Measurements from ENCODE around the gene CDH5. TPM values are rescaled to one million over a fixed set of nuclear protein-coding genes. Genes with fewer than 3 reads are reported as not detected.

Gene CDH5
- total RNA-seq, 1 experiment from 2014 or later, result not detected

- no peak for TF ChIP-seq CTCF (IDR thresholded peaks at IDR 0.05; ENCODE audit: unreplicated experiment)
- H3K27me3 Mint-ChIP-seq (ENCODE audit: insufficient read depth, unreplicated experiment), result no peaks in the 10 kb centered on the region
- peaks cover 6% of the 10 kb centered on the region for H3K36me3 Mint-ChIP-seq (ENCODE audit: insufficient read depth, unreplicated experiment)
- no peaks in the 10 kb centered on the region for H3K9me3 Mint-ChIP-seq (ENCODE audit: unreplicated experiment)
- H3K4me1 Mint-ChIP-seq (ENCODE audit: insufficient read depth, unreplicated experiment), result no peaks in the 10 kb centered on the region
- intact Hi-C loops (cut with micrococcal nuclease), result no loop called here
- no peak overlapping the region for H3K4me3 Mint-ChIP-seq (ENCODE audit: unreplicated experiment)
- BruUV-seq (replicated peaks), result no TSS peak
- H3K27ac Mint-ChIP-seq (ENCODE audit: low read depth, unreplicated experiment), result no peak overlapping the region
- ChIA-PET CTCF (interaction anchor here (0.6 to 7.8 kb wide), 7 partner anchors 15 to 1913 kb away, joined by 3 to 91 read pairs (median 3); partner anchors contain the start of gene DYNC1LI2), POLR2A (no interaction called here)
- DNase-seq (ENCODE audit: unreplicated experiment), result no peak
These were observed 5.8 kb downstream of the CDH5 start for GRCh38 chr16:66372078-66372897.

GRCh38 chr16:66372898-66373155, 6.3 kb downstream of the CDH5 start:
- Mint-ChIP-seq H3K4me1 (ENCODE audit: insufficient read depth, unreplicated experiment) (no peaks in the 10 kb centered on the region), H3K27ac (ENCODE audit: low read depth, unreplicated experiment) (no peak overlapping the region), H3K4me3 (ENCODE audit: unreplicated experiment) (no peak overlapping the region), H3K9me3 (ENCODE audit: unreplicated experiment) (no peaks in the 10 kb centered on the region), H3K36me3 (ENCODE audit: insufficient read depth, unreplicated experiment) (peaks cover 6% of the 10 kb centered on the region), H3K27me3 (ENCODE audit: insufficient read depth, unreplicated experiment) (no peaks in the 10 kb centered on the region)
- TF ChIP-seq CTCF (IDR thresholded peaks at IDR 0.05; ENCODE audit: unreplicated experiment), result no peak
- intact Hi-C loops (cut with micrococcal nuclease), result no loop called here
- POLR2A ChIA-PET, result no interaction called here
- DNase-seq (ENCODE audit: unreplicated experiment), result no peak
- BruUV-seq (replicated peaks), result no TSS peak
- CTCF ChIA-PET, result interaction anchor here (0.7 to 1.0 kb wide), 3 partner anchors 29 to 1913 kb away, joined by 3 to 4 read pairs (median 4); no protein-coding TSS in a partner anchor

- no peak overlapping the region for H3K27ac Mint-ChIP-seq (ENCODE audit: low read depth, unreplicated experiment)
- no peaks in the 10 kb centered on the region for H3K4me1 Mint-ChIP-seq (ENCODE audit: insufficient read depth, unreplicated experiment)
- H3K27me3 Mint-ChIP-seq (ENCODE audit: insufficient read depth, unreplicated experiment), result no peaks in the 10 kb centered on the region
- peaks cover 6% of the 10 kb centered on the region for H3K36me3 Mint-ChIP-seq (ENCODE audit: insufficient read depth, unreplicated experiment)
- no peak for DNase-seq (ENCODE audit: unreplicated experiment)
- no peak overlapping the region for H3K4me3 Mint-ChIP-seq (ENCODE audit: unreplicated experiment)
- TF ChIP-seq CTCF (IDR thresholded peaks at IDR 0.05; ENCODE audit: unreplicated experiment), result no peak
- intact Hi-C loops (cut with micrococcal nuclease), result no loop called here
- no peaks in the 10 kb centered on the region for H3K9me3 Mint-ChIP-seq (ENCODE audit: unreplicated experiment)
- POLR2A ChIA-PET, result no interaction called here
- BruUV-seq (replicated peaks), result no TSS peak
- CTCF ChIA-PET, result interaction anchor here (1.0 kb wide), 1 partner anchor 16 kb away, joined by 3 read pairs; no protein-coding TSS in a partner anchor
These were observed 7.2 kb downstream of the CDH5 start for GRCh38 chr16:66373667-66374066.

GRCh38 chr16:66374176-66374575, 7.7 kb downstream of the CDH5 start:
- H3K36me3 Mint-ChIP-seq (ENCODE audit: insufficient read depth, unreplicated experiment), result peaks cover 6% of the 10 kb centered on the region
- no peak for TF ChIP-seq CTCF (IDR thresholded peaks at IDR 0.05; ENCODE audit: unreplicated experiment)
- no peaks in the 10 kb centered on the region for H3K27me3 Mint-ChIP-seq (ENCODE audit: insufficient read depth, unreplicated experiment)
- BruUV-seq (replicated peaks), result no TSS peak
- intact Hi-C loops (cut with micrococcal nuclease), result no loop called here
- ChIA-PET POLR2A (no interaction called here), CTCF (interaction anchor here (1.0 kb wide), 1 partner anchor 16 kb away, joined by 3 read pairs; no protein-coding TSS in a partner anchor)
- DNase-seq (ENCODE audit: unreplicated experiment), result no peak
- H3K4me1 Mint-ChIP-seq (ENCODE audit: insufficient read depth, unreplicated experiment), result no peaks in the 10 kb centered on the region
- no peak overlapping the region for H3K4me3 Mint-ChIP-seq (ENCODE audit: unreplicated experiment)
- H3K9me3 Mint-ChIP-seq (ENCODE audit: unreplicated experiment), result peaks cover under 1% of the 10 kb centered on the region
- no peak overlapping the region for H3K27ac Mint-ChIP-seq (ENCODE audit: low read depth, unreplicated experiment)
